ENCODE data around the gene SLC7A9.

Gene SLC7A9

GRCh38 chr19:32781280-32781679, 88.3 kb downstream of the SLC7A9 start:
- no peak for DNase-seq (ENCODE audit: low read depth)
- H3K4me3 ChIP-seq (ENCODE audit: low read depth, low read length) = no peak overlapping the region
- TF ChIP-seq CTCF (conservative IDR thresholded peaks at IDR 0.05; ENCODE audit: low read depth, low read length) = no peak
